GM12872 (cell line): ENCODE data around the gene TLE5.

Experiments used
- TF ChIP-seq, protein P1 (sequence below): IDR thresholded peaks from 3 replicates; pipeline ENCODE4 v1.5.1; 2011; ENCODE audit warnings: low read depth, mild to moderate bottlenecking, low read length, moderate library complexity; ENCODE audit not compliant: insufficient read depth

TLE5 gene

DNA sequence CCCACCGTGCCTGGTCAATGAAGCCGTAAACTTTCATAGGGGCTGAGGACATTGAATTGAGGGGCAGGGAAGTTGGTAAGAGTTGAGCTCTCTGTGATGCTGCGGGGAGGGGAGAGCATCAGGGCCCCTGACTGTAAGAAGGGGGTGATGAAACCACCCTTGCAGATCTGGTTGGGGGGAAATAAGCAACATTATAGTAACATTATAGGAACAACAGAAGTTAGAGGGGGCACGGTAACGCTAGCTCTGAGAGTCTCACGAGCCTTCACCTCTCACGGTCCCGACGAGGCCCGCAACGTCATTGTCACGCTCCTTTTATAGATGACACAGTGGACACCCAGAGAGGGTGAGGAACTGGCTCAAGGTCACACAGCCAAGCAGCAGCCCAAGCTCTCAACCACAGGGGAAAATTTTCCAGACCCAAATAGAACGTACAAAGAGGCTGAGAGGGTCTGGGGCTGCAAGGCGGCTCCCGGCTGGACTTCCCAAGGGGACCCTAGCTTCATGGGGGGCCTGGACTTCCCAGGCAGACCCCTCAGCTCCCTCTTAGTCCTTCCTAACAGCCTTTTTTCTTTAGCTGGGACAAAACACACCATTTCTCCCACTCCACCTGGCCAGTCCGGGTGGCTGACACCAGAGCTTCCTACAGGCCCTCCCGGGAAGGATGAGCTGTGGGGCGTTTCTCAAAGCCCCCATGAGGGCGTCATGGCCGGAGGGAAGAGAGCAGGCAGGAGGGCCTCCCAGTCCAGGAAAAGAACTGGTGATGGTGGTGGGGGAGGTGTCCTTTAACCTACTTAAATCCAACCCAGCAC, 4.1 kb downstream of the TLE5 start:
- TF ChIP-seq, protein P1, sequence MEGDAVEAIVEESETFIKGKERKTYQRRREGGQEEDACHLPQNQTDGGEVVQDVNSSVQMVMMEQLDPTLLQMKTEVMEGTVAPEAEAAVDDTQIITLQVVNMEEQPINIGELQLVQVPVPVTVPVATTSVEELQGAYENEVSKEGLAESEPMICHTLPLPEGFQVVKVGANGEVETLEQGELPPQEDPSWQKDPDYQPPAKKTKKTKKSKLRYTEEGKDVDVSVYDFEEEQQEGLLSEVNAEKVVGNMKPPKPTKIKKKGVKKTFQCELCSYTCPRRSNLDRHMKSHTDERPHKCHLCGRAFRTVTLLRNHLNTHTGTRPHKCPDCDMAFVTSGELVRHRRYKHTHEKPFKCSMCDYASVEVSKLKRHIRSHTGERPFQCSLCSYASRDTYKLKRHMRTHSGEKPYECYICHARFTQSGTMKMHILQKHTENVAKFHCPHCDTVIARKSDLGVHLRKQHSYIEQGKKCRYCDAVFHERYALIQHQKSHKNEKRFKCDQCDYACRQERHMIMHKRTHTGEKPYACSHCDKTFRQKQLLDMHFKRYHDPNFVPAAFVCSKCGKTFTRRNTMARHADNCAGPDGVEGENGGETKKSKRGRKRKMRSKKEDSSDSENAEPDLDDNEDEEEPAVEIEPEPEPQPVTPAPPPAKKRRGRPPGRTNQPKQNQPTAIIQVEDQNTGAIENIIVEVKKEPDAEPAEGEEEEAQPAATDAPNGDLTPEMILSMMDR = no peak

DNA sequence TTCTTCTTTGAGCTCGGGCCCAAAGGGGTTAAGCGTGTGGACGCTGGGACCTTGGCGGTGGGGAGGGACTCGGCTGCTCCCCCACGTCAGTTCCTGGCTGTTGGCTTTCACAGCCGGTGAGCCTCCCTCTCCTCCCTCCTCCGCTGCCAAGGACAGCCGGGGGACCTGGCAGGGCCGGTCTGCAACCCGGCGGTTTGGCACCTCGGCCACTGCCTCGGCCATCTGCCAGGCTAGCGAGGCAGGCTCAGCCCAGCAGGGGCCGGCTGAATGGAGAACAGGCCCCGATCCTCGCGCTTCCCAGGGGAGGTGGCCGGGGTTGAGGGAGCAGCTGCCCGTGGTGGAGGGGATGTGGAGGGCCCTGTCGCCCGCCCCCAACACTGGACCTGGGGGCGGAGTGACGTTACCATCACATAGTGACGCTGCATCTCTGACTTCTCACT, 5.0 kb downstream of the TLE5 start:
- TF ChIP-seq, protein P1 = no peak

DNA sequence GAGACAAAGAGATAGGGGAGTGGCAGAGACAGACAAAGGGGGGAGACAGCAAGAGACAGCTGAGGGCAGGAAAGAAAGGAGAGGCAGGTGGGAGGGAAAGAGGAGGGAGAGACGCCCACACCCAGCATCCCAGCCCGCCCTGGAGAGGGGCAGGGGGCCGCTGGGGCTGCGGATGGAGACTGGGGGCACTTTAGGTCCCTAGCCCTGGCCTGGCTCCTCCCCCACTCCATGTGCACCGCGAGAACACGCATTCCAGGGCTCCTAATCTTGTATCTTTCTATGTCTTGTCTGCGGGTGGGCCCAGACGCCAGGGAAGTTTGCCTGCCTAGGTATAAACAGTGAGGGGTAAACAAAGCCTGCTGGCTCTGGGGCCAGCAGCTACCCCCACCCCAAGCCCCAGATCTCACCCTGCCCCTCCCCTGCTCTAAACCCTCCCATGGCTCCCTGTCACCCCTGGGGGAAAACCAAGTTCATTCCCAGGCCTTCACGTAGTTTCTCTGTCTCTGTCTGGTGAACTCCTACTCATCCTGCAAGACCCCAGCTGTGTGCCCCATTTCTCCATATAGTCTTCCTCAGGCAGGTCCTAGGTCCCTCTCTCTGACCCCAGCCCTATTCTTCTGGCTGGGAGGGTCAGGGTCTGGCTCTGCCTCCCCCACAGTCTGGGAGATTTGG, 5.7 kb downstream of the TLE5 start:
- TF ChIP-seq, protein P1 = no peak

DNA sequence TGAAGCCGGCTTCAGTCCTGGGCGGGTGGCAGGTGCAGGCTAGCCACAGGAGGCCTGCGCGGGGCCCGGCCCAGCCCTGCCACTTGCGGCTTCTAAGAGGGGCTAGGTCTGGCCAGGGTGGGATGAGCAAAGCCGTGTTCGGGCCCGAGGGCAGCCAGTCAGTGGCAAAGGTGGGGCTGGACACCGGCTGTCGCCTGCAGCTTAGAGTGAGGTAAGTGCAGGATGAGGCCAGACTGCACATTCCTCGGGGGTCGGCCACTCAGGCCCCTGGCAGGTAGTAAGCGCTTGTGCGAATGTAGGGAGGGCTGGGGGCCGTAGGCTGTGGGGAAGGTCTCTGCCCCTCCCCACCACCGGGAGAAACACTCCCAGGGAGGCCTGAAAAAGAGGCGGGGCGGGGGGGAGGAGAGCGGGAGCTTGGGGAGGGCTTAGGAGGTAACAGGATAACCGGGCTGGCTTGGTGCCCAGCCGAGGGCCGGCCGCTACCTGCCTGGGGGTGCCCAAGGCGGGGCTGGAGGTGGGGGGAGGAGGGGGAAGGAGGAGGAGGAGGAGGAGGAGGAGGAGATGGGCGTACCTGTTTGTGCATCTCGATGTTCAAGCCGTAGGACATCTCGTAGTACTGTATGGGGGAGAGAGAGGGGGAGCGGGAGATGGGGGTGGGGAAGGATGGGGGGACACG, 6.4 kb downstream of the TLE5 start:
- TF ChIP-seq, protein P1 = no peak

DNA sequence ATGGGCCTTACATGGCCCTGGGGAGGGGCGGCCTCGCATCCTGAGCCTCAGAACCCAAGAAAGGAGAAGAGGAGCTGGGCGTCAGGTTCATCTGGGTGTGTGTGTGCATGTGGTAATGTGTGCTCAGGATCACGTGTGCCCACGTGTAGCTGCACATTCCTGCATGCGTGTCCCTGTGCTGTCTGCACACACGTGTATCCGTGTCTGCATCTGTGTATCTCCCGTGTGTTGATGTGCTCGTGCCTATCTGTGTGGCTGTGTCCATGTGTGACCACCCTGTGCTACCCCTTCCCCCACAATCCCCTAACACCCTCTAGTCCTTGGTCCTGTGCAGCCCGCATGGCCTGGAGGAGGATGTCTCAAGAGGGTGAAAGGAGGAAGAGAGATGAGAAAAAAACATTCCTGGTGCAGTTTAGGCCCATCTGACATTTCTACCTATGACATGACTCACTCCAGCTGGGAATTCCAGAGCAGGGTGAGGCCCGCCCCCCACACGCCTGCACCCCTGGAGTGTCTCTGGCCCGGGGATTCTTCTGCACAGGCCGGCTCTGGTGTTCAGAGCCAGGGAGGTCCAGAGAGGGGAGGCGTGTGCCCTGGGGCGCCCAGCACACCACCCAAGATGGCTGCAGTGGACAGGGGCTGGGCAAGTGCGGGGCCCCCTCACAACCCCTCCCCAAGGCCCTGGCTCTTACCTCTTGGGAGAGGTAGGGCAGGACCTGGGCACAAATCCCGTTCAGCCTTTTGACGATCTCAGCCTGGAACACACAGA, 7.1 kb downstream of the TLE5 start:
- TF ChIP-seq, protein P1 = no peak

DNA sequence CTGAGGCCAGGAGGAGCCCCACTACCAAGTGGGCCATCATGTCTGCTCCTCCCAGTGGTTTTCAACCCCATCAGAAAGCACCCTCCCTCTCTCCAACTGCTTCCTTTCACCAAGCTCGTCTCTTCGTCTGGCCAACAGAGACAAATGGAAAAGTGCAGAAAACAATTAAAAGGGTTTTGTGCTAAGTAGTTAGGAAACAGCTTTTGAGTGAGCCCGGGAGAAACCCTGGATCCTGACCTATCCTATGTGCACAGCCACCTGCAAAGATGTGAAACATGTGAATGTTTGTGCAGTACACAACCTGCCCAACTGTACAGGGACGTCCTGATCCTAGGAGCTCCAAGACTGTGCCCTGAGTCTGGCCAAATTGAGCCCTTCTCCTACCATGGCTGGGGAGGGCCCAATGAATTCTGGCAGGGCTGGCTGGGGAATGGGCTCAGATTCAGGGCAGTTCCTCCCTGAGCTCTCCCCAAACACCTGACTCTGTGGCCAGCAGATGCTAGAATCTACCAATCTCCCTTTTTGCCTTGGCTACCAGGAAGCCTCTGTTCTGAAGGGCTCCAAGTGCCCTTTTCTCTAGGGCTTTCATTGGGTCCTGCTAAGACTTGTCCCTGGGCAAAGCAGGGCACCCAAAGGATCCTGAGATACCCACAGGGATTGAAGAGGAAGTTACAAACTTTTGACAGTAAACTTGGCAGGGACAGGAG, 7.9 kb downstream of the TLE5 start:
- TF ChIP-seq, protein P1 = no peak
